NCI-H2196 treated with DMSO at 0.1 percent for 48 hours (cell line): Measurements from ENCODE around the gene SLCO3A1.
"Not testable (repeated sequence)": the region's sequence is repeated elsewhere in the genome, so short reads cannot be mapped to it uniquely, and the experiment has no call there.

Source experiments
- DNase-seq: peaks from one replicate; lab custom pipeline; 2025; ENCODE audit not compliant: unreplicated experiment; lab: John Stamatoyannopoulos, UW

Gene SLCO3A1

GRCh38 chr15:91961357-91961756 is 107.8 kb downstream of the SLCO3A1 start:
- DNase-seq, result no peak

DNA sequence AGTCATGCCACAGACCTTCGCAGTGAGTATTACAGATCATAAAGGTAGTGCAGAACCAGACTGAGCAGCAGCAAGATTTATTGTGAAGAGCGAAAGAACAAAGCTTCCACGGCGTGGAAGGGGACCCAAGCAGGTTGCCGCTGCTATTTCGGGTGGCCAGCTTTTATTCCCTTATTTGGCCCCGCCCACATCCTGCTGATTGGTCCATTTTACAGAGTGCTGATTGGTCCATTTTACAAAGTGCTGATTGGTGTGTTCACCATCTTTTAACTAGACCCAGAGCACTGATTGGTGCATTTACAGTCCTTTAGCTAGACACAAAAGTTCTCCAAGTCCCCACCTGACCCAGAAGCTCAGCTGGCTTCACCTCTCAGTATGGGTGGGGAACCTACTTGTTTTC is 110.2 kb downstream of the SLCO3A1 start:
- not testable (repeated sequence) for DNase-seq

DNA sequence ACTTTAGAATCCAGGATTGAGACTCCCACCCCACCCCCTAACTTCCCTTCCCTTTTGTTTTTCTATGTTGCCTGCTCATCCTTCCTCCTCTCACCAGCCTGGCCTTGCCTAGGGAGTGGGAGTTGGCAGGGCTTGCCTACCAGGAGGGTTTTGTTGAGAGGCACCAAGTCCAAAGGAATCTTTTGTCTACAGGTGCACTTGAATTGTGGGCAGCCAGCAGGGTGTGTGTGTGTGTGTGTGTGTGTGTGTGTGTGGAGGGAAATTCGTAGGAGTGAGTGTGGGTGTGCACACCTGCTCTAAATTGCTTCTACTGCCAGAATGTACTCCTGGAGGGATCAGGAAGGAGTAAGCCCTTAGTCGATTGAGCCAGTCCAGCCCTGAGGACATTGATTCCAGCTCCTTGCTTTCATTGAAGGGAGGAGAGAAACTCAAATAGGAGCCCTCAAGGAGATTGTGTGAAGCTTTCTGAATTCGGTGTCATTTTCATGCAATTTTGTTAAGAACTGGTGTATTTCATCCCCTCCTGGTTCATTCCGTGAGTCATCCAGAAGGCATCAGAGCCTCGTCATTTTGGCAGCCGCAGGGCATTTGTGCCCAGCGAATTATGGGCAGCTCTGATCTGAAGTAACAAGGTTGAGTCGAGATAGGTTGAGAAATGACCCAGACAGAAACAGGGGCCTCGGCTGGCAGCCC is 112.1 kb downstream of the SLCO3A1 start:
- DNase-seq, result no peak

- DNase-seq, result no peak
Measured at GRCh38 chr15:91966194-91966552, 112.7 kb downstream of the SLCO3A1 start.

DNA sequence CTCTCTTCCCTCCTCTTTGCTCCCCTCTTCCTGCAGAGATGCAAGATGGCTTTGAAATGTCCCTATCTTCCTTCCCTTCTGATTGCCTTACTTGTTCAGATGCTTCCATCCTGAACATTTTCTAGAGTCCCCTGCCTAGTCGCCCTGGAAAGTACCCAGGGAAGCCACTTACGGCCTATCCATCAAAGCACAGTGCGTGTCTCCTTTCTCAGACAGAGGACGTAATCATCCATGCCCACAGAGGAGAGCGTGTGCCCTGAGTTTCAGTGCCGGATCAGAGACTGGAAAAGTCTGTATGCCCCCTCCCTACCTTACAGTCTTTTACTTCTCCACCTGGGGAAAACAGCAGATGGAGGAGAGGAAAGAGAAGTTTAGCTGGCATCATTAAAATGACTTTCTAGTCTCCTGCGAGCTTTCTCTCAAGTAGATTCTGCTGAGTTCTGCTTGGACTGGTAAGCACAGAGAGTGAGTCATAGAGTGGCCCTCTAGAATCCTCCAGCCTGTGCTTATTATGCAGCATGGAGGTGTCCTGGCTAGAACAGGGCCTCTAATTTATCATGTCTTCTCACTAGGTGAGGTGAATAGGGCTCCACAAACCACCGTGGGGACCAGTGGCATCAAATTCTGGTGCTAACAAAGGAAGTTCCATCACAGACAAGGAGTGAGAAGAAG is 114.6 kb downstream of the SLCO3A1 start:
- DNase-seq, result no peak

- DNase-seq, result no peak
Measured at GRCh38 chr15:91968610-91969009, 115.1 kb downstream of the SLCO3A1 start.

DNA sequence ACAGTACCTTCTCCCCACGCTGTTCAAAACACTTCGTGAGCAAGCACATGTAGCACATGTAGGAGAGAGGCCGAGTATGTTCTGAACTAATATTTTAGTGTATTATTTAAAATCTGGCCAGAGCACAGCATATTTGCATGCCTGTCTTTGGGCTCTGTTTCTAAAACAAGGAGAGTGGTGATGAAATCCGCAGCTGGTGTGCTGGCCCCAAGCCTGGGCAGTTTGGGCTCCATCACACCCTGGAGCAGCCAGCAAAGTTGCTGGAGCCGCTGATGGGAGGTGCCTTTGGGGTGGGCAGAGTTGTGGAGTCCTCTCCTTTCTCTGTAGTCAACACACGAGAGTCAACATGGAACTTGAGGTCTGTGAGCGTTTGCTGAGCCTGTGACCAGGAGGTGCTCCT is 116.6 kb downstream of the SLCO3A1 start:
- DNase-seq, result no peak

DNA sequence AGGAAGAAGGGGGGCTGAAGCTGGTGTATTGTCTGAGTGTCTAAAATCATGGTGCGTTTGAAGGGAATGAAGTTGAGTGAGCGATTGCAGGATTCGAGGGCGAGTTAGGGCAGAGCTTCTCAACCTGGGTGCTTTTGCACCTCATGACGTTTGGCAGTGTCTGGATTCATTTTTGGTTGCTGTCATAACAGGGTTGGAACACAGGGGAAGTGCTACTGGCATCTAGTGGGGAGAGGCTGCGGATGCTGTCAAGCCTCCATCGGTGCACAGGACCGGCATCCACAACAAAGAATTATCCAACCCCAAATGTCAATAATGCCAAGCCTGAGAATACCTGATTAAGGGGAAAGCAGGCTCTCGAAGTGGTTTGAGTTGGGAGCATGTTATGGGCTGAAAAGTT is 120.0 kb downstream of the SLCO3A1 start:
- DNase-seq, result no peak

DNA sequence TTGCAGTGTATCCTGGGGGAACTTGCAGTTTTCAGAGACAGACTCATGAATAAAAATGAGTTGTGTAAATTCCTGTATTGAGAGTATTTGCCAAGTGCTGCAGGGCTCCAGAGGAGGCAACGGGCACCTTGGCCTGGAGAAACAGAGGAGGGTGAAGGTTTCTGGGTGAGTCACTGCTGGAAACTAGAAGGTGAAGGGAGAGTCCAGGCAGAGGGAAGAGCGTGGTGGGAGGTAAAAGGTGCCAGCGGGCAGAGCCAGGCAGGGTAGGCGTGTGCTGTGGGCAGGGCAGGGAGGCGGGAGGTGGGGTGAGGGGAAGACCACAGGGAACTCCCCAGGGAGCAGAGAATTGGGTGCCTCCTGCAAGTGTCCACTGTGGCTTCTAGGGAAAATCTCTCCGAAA is 120.8 kb downstream of the SLCO3A1 start:
- no peak for DNase-seq

- DNase-seq, result no peak
Measured at GRCh38 chr15:91975241-91975978, 121.9 kb downstream of the SLCO3A1 start.

- DNase-seq, result no peak
Measured at GRCh38 chr15:91976966-91977365, 123.5 kb downstream of the SLCO3A1 start.

GRCh38 chr15:91980502-91981267 is 127.2 kb downstream of the SLCO3A1 start:
- no peak for DNase-seq

DNA sequence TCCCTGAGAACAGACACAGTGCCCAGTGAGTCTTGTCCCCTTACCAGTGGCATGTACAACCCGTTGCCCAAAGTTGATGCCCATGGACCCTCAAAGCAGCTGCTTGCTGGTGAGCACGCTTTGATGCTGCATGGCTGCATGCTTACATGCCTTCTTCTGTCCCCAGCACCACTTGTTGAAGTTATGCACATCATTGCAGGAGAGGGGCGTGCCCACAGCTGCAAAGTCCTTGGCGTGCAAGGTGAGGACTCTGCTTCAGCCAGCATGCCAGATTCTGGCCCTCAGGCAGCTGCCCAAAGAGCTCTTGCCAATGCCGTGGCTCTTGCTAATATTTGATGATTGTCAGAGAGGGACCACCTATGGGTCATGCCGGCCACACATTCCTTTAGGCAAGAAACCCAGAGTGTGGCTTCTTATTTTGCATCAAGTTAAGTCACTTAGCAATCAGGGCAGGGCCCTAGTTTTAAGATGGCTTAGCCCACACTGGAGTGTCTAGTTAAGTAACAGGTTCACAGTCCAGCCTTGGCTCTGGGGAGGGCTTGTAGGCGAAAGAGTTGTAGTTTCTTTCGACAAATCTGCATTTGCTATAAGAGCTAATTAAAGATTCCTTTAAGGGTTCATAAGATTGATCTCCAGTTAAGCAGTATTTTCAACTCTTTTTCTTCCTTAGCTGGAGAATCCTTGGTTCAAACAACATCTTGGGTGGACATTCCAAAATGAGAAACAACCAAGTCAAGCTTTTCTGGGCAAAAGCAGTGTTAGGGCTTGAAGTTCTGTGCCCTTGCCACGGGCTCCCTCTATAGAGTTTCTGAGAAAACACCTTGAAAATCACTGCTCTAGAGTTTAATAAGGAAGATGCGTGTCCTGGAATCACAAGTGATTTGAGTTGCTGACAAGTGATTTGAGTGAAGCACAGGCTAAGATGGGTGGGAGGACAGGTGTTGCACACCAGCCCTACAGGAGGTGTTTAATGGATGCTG is 128.6 kb downstream of the SLCO3A1 start:
- no peak for DNase-seq

GRCh38 chr15:91983729-91984340 is 130.3 kb downstream of the SLCO3A1 start:
- no peak for DNase-seq

DNA sequence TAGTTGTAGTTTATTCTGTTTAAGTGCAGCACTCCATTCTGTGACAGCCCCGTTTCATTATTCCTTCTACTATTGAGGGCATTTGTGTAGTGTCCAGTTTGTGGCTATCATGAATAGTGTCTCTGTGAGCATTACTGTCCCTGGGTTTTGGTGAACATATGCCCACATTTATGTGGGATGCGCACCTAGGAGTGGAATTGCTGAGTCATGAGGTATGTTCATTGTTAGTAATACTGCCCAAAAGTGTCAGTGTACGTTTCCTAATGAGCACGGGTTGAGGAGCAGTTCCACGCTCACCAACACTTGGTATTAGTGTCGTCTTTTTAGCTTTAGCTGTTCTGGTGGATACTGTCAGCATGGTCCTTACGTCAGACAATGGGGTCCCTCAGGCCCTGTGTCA is 131.8 kb downstream of the SLCO3A1 start:
- no peak for DNase-seq

GRCh38 chr15:91988071-91988470 is 134.6 kb downstream of the SLCO3A1 start:
- DNase-seq, result no peak

- DNase-seq, result no peak
Measured at GRCh38 chr15:91988655-91989054, 135.1 kb downstream of the SLCO3A1 start.

GRCh38 chr15:91989821-91990220 is 136.3 kb downstream of the SLCO3A1 start:
- DNase-seq, result no peak

DNA sequence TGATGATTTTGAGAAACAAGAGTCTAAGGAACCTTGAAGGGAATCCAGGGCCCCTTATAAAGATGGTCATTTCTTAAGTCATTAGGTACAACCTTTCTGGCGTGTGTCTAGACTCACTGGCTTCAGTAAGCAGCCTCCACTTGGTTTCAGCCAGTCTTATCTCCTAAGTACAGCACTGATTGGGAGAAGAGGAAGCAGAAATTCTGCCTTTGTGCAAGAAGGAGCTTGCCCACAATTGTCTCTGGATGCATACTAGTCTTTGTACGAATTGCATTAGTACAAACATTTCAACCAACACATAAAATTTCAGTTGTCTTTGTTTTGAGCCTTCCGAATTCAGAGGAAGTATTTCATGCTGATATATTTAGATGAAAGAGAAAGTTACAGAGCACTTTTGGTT is 139.4 kb downstream of the SLCO3A1 start:
- no peak for DNase-seq

DNA sequence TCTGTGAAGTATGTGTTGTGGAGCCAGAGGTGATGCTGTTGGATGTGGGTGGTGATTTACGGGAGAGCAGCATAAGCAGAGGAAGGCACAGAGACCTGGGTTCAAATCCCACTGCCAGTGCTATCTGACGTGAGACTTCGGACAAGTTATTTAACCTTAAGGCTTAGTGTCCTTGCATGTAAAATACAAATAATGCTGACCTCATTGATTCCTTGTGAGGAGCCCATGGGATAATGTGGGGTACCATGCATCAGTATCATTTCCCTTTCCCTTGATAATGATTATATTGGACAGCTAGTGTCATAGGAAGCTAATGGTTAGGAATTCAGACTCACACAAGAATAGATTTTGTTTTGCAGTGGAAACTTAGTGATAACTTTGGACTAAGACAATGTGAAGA is 141.6 kb downstream of the SLCO3A1 start:
- no peak for DNase-seq
